ENCODE data around the gene C14orf119.
A peak's percentile ranks its signal among the peaks of the same experiment; 100 is the strongest.

Gene C14orf119, protein sequence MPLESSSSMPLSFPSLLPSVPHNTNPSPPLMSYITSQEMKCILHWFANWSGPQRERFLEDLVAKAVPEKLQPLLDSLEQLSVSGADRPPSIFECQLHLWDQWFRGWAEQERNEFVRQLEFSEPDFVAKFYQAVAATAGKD

DNA sequence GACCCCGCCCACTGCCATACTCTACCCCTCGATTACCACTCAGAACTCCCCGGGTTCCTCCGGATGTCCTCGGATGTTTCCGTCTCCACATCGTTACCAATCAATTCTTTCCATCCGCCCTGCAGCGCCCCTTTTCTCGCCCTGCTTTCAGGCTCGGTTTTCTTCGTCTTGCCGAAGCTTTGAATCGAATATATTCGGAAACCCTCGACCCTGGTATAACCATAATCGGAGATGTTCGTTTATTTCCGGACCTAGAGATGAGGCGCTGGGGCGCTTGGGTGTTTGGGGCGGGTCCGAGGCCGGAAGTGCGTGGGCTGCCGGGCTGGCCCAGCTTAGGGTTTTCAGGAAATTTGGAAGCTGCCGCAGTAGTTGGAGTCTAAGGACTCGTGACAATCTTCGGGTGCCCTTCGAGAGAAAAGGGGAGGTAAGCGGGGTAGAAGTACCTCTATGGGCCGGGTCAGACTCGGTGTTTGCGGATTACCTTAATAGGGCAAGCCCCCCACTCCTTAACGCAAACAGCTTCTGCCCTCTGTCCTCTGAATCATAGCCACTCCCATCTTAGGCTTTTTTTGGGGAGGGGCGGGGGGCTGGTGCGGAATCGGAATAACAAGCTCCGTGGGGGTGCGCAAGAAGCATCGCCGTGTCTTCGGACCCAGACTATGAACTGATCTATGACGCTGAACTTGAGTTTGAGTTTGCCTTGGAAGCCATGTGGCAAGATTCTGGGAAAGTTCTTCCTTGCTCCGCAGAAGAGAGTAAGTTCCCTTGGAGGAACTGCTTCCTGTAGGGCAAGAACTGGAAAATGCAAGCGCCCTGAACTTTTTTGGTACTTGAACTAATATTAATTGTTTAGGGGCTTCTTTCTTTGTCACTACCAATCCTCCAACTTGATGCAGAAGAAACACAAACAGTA lies at the start of gene C14orf119:
Gene C14orf119 (plus strand): TSS at position 310 of the 913 bp plus-strand sequence. CDS start 2,154 bp downstream, outside the sequence.
- peak; percentile 97 for DNase-seq (ENCODE audit: low read depth)

- DNase-seq (ENCODE audit: low read depth): no peak
Observed at GRCh38 chr14:23047034-23047634, 48.2 kb upstream of the C14orf119 start.

GRCh38 chr14:23047751-23048693 lies 47.3 kb upstream of the C14orf119 start:
- DNase-seq (ENCODE audit: low read depth): no peak

GRCh38 chr14:23049011-23049410 lies 46.3 kb upstream of the C14orf119 start:
- DNase-seq (ENCODE audit: low read depth): no peak

- no peak for DNase-seq (ENCODE audit: low read depth)
Observed at GRCh38 chr14:23051141-23052057, 43.9 kb upstream of the C14orf119 start.

DNA sequence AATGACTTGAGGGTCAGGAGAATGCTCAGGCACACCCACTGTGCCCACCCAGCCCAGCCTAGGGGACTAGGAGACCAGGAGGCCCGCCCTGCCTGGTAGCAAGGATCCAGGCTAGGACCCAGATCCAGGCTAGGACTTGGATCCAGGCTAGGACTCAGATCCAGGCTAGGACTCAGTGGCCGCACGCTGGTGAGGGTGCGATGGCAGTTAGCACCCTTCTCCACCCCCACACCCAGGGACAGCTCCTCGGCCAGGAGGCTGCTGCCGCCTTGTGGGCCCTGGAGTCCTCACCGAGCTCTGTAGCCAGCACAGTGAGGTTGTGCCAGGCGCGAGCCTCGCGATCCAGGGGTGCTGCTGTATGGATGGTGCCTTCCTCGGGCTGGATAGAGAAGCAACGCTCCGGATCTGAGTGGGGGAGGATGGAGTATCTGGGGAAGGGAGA lies 43.1 kb upstream of the C14orf119 start:
- DNase-seq (ENCODE audit: low read depth): no peak

GRCh38 chr14:23052671-23053070 lies 42.6 kb upstream of the C14orf119 start:
- DNase-seq (ENCODE audit: low read depth): no peak

GRCh38 chr14:23053426-23053825 lies 41.9 kb upstream of the C14orf119 start:
- DNase-seq (ENCODE audit: low read depth): no peak

DNA sequence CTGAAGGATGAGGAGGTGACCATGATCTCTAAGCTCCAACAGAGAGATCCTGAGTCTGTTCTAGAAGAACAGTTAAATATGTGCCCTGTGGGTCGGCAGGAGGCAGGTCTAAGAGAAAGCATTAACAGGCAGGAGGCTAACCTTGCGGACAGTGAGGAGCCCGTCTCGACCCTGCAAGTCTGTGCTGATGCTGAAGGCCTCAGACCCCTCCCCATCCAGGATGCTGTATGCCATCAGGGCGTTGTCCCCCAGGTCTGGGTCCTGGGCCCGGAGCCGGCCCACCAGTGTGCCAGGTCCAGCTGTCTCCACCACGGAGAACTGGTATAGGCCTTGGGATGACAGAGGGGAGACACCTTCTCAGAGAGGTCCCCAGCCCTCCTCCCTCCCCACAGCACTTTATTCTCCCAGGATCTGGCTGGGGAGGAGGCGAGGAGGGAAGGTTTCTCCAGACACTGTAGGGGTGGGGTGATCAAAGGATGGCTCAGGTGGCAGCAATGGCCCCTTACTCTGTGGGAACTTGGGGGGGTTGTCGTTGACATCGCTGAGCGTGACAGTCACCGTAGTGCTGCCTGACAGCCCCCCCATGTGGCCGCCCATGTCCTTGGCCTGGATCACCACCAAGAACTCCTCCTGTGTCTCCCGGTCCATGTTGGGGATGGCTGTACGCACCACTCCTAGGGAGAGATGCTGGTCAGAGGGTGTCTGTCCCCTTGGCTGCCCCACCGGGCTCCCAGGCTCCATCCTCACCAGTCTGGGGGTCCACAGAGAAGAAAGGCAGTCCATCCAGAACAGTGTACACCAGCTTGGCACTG lies 41.1 kb upstream of the C14orf119 start:
- DNase-seq (ENCODE audit: low read depth): no peak

DNA sequence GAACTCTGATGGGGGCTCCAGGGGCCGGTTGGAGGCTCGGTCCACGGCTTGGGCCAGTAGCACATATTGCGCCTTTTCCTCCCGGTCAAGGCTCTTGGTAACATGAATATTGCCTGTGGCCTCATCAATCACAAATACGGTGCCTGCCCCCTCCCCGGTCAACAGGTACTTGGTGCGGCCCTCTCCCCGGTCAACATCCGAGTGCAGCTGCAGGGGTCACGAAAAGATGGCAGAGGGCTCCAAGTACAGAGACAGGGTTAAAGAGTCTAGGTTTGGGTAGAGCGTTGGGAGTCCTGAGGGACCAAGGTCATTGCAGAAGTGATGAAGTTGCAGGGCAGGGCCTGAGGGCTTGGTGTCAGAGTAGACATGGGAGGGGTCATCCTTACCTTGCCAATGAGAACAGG lies 40.2 kb upstream of the C14orf119 start:
- DNase-seq (ENCODE audit: low read depth): no peak

- no peak for DNase-seq (ENCODE audit: low read depth)
Observed at GRCh38 chr14:23055621-23056144, 39.6 kb upstream of the C14orf119 start.

- no peak for DNase-seq (ENCODE audit: low read depth)
Observed at GRCh38 chr14:23056145-23056955, 39.0 kb upstream of the C14orf119 start.

- DNase-seq (ENCODE audit: low read depth): no peak
Observed at GRCh38 chr14:23056956-23057756, 38.1 kb upstream of the C14orf119 start, which contains the start of gene CDH24. CDH24 (minus strand) TSS chr14:23057520; CDS start chr14:23055733, 1,787 bp downstream.

- DNase-seq (ENCODE audit: low read depth): no peak
Observed at GRCh38 chr14:23057757-23058653, 37.3 kb upstream of the C14orf119 start.

- DNase-seq (ENCODE audit: low read depth): no peak
Observed at GRCh38 chr14:23058654-23059504, 36.4 kb upstream of the C14orf119 start.

All from GM04503 (cell line).